ENCODE measurements around the gene SEMA3C. TPM values are rescaled to one million over a fixed set of nuclear protein-coding genes. Genes with fewer than 3 reads are reported as not detected.

SEMA3C gene
- polyA plus RNA-seq, 4 donors = 31.7 to 39.6 (median 35.6) TPM

GRCh38 chr7:80790877-80791276, 128.0 kb downstream of the SEMA3C start:
- no peak for DNase-seq (ENCODE audit: low read depth in 4 of 4, low spot score in 3 of 4)

- no peak for DNase-seq (ENCODE audit: low read depth in 4 of 4, low spot score in 3 of 4)
Observed at GRCh38 chr7:80787721-80788120, 131.1 kb downstream of the SEMA3C start.

GRCh38 chr7:80785961-80786536, 132.8 kb downstream of the SEMA3C start:
- DNase-seq (ENCODE audit: low read depth in 4 of 4, low spot score in 3 of 4) = no peak

GRCh38 chr7:80785276-80785675, 133.6 kb downstream of the SEMA3C start:
- DNase-seq (ENCODE audit: low read depth in 4 of 4, low spot score in 3 of 4) = no peak

GRCh38 chr7:80783678-80784327, 135.0 kb downstream of the SEMA3C start:
- DNase-seq (ENCODE audit: low read depth in 4 of 4, low spot score in 3 of 4) = no peak

GRCh38 chr7:80783186-80783677, 135.6 kb downstream of the SEMA3C start:
- no peak for DNase-seq (ENCODE audit: low read depth in 4 of 4, low spot score in 3 of 4)

GRCh38 chr7:80781561-80781979, 137.3 kb downstream of the SEMA3C start:
- DNase-seq (ENCODE audit: low read depth in 4 of 4, low spot score in 3 of 4) = no peak

- no peak for DNase-seq (ENCODE audit: low read depth in 4 of 4, low spot score in 3 of 4)
Observed at GRCh38 chr7:80781146-80781545, 137.7 kb downstream of the SEMA3C start.

- no peak for DNase-seq (ENCODE audit: low read depth in 4 of 4, low spot score in 3 of 4)
Observed at GRCh38 chr7:80779456-80779855, 139.4 kb downstream of the SEMA3C start.

- no peak for DNase-seq (ENCODE audit: low read depth in 4 of 4, low spot score in 3 of 4)
Observed at GRCh38 chr7:80775897-80776296, 143.0 kb downstream of the SEMA3C start.

- no peak for DNase-seq (ENCODE audit: low read depth in 4 of 4, low spot score in 3 of 4)
Observed at GRCh38 chr7:80775482-80775881, 143.4 kb downstream of the SEMA3C start.

GRCh38 chr7:80774843-80775242, 144.0 kb downstream of the SEMA3C start:
- no peak for DNase-seq (ENCODE audit: low read depth in 4 of 4, low spot score in 3 of 4)

GRCh38 chr7:80773787-80774508, 144.9 kb downstream of the SEMA3C start:
- no peak for DNase-seq (ENCODE audit: low read depth in 4 of 4, low spot score in 3 of 4)

- DNase-seq (ENCODE audit: low read depth in 4 of 4, low spot score in 3 of 4) = no peak
Observed at GRCh38 chr7:80772347-80772993, 146.4 kb downstream of the SEMA3C start.

- no peak for DNase-seq (ENCODE audit: low read depth in 4 of 4, low spot score in 3 of 4)
Observed at GRCh38 chr7:80771523-80771922, 147.3 kb downstream of the SEMA3C start.

- DNase-seq (ENCODE audit: low read depth in 4 of 4, low spot score in 3 of 4) = no peak
Observed at GRCh38 chr7:80770675-80771081, 148.2 kb downstream of the SEMA3C start.

- DNase-seq (ENCODE audit: low read depth in 4 of 4, low spot score in 3 of 4) = no peak
Observed at GRCh38 chr7:80770061-80770460, 148.8 kb downstream of the SEMA3C start.

- no peak for DNase-seq (ENCODE audit: low read depth in 4 of 4, low spot score in 3 of 4)
Observed at GRCh38 chr7:80768756-80769155, 150.1 kb downstream of the SEMA3C start.

- DNase-seq (ENCODE audit: low read depth in 4 of 4, low spot score in 3 of 4) = no peak
Observed at GRCh38 chr7:80767654-80768053, 151.2 kb downstream of the SEMA3C start.

- no peak for DNase-seq (ENCODE audit: low read depth in 4 of 4, low spot score in 3 of 4)
Observed at GRCh38 chr7:80766724-80767123, 152.1 kb downstream of the SEMA3C start.

- DNase-seq (ENCODE audit: low read depth in 4 of 4, low spot score in 3 of 4) = no peak
Observed at GRCh38 chr7:80764132-80764531, 154.7 kb downstream of the SEMA3C start.

Data from right renal pelvis (tissue), 4 donors.